HepG2 (cell line): ENCODE results near the gene LUC7L2. TPM values are rescaled to one million over a fixed set of nuclear protein-coding genes. Genes with fewer than 3 reads are reported as not detected.

Experiments used
- ELF4 ChIP-seq: sonication (generic); formaldehyde crosslinking; IDR thresholded peaks from 2 replicates; pipeline ENCODE4 v1.5.0; 2020; ENCODE audit warnings: missing genetic modification reagents, mild to moderate bottlenecking, moderate library complexity, borderline replicate concordance
- PHF5A ChIP-seq: IDR thresholded peaks from one replicate; pipeline ENCODE4 v1.6.1; 2018; ENCODE audit warnings: low read depth, missing genetic modification reagents; ENCODE audit not compliant: unreplicated experiment
- POLR2G ChIP-seq: fragments of 200-400 bp; formaldehyde crosslinking; IDR thresholded peaks from 2 replicates; pipeline ENCODE4 v1.6.1; 2018; ENCODE audit warnings: mild to moderate bottlenecking, low read depth, low read length, moderate library complexity
- SMYD3 ChIP-seq: sonication (generic); formaldehyde crosslinking; IDR thresholded peaks from 2 replicates; pipeline ENCODE4 v1.8.1; 2023; ENCODE audit warnings: mild to moderate bottlenecking, missing genetic modification reagents
- SOX13 ChIP-seq, 3 experiments: fragments of 450-650 bp in 1 of 3; sonication (generic) in 1 of 3; formaldehyde crosslinking in 1 of 3; IDR thresholded peaks in 2 of 3; conservative IDR thresholded peaks in 1 of 3; 2 replicates each; pipeline versions ENCODE4 v1.5.0 to v1.6.1; 2016 to 2020; ENCODE audit warnings: antibody characterized with exemption in 1 of 3, mild to moderate bottlenecking in 1 of 3, missing compliant biosample characterization in 1 of 3, missing genetic modification reagents in 1 of 3, moderate library complexity in 1 of 3
- SP5 ChIP-seq: IDR thresholded peaks from 2 replicates; pipeline ENCODE4 v1.6.1; 2016; ENCODE audit warnings: low read depth, borderline replicate concordance
- SRSF9 ChIP-seq: fragments of 200-400 bp; formaldehyde crosslinking; IDR thresholded peaks from 2 replicates; pipeline ENCODE4 v1.6.1; 2018; ENCODE audit warnings: borderline replicate concordance, mild to moderate bottlenecking, low read depth, low read length; ENCODE audit not compliant: insufficient read depth, poor library complexity, severe bottlenecking
- U2AF2 ChIP-seq: fragments of 200-400 bp; formaldehyde crosslinking; IDR thresholded peaks from 2 replicates; pipeline ENCODE4 v1.6.1; 2017; ENCODE audit warnings: low read depth, mild to moderate bottlenecking, low read length
- ZBTB14 ChIP-seq: sonication (generic); formaldehyde crosslinking; IDR thresholded peaks from 2 replicates; pipeline ENCODE4 v1.4.0; 2020; ENCODE audit warnings: missing genetic modification reagents
- ZBTB49 ChIP-seq: sonication (generic); formaldehyde crosslinking; IDR thresholded peaks from 2 replicates; pipeline ENCODE4 v1.4.0; 2020; ENCODE audit warnings: missing genetic modification reagents, borderline replicate concordance
- ZMYM3 ChIP-seq: sonication (generic); formaldehyde crosslinking; IDR thresholded peaks from 2 replicates; pipeline ENCODE4 v1.5.1; 2020; ENCODE audit warnings: mild to moderate bottlenecking, missing genetic modification reagents
- ZNF180 ChIP-seq: sonication (generic); formaldehyde crosslinking; IDR thresholded peaks from 2 replicates; pipeline ENCODE4 v1.4.0; 2020; ENCODE audit warnings: low read depth, missing genetic modification reagents, borderline replicate concordance
- ZNF20 ChIP-seq: sonication (generic); formaldehyde crosslinking; IDR thresholded peaks from 2 replicates; pipeline ENCODE4 v1.4.0; 2020; ENCODE audit warnings: mild to moderate bottlenecking, moderate library complexity, missing genetic modification reagents
- ZNF224 ChIP-seq: sonication (generic); formaldehyde crosslinking; IDR thresholded peaks from 2 replicates; pipeline ENCODE4 v1.5.0; 2020; ENCODE audit warnings: mild to moderate bottlenecking, missing genetic modification reagents
- ZNF446 ChIP-seq: sonication (generic); formaldehyde crosslinking; IDR thresholded peaks from 2 replicates; pipeline ENCODE4 v1.5.0; 2020; ENCODE audit warnings: mild to moderate bottlenecking, missing genetic modification reagents
- ZNF879 ChIP-seq: sonication (generic); formaldehyde crosslinking; IDR thresholded peaks from 2 replicates; pipeline ENCODE4 v1.8.1; 2023; ENCODE audit warnings: missing genetic modification reagents
- ZZZ3 ChIP-seq: sonication (generic); formaldehyde crosslinking; IDR thresholded peaks from 2 replicates; pipeline ENCODE4 v1.4.0; 2020; ENCODE audit warnings: missing genetic modification reagents, mild to moderate bottlenecking, borderline replicate concordance
- polyA plus RNA-seq, 8 experiments: library from polyadenylated mRNA; depleted of rRNA in 3 of 8; stranded (reverse) in 7 of 8; unstranded in 1 of 8; fragments of >200 nt; fragmentation: Illumina TruSeq in 4 of 8; extraction: Trizol in 4 of 8; gene quantifications; 2 replicates each; pipeline versions ENCODE4 v1.2.1 to v1.2.3, GENCODE V29; 2011 to 2016; ENCODE audit warnings: low read depth in 4 of 8, missing spikeins in 1 of 8, mixed read lengths in 1 of 8; ENCODE audit not compliant: insufficient read depth in 1 of 8
- total RNA-seq, 5 experiments: library from RNA; depleted of rRNA; stranded (reverse); fragments of >200 nt; fragmentation: Illumina TruSeq; extraction: Trizol; gene quantifications; 2 replicates each; pipeline ENCODE4 v1.2.3, GENCODE V29; 2016; ENCODE audit warnings: low read depth in 1 of 5
- TF ChIP-seq, protein P1 (sequence below): sonication (generic); formaldehyde crosslinking; conservative IDR thresholded peaks from 2 replicates; pipeline ENCODE4 v1.4.0; 2020; ENCODE audit warnings: missing genetic modification reagents
- TF ChIP-seq, protein P2 (sequence below): sonication (generic); formaldehyde crosslinking; IDR thresholded peaks from 2 replicates; pipeline ENCODE4 v1.5.0; 2020; ENCODE audit warnings: missing genetic modification reagents
- TF ChIP-seq, protein P3 (sequence below): IDR thresholded peaks from 2 replicates; pipeline ENCODE4 v1.6.1; 2016; ENCODE audit warnings: low read depth, borderline replicate concordance
- TF ChIP-seq, protein P4 (sequence below): sonication (generic); formaldehyde crosslinking; IDR thresholded peaks from 2 replicates; pipeline ENCODE4 v1.8.1; 2023; ENCODE audit warnings: mild to moderate bottlenecking, moderate library complexity, missing genetic modification reagents

Gene LUC7L2
- total and polyA plus RNA-seq, 2 of the 13 experiments (the other 11 are each of a cell fraction or from before 2014, with no cell fraction given) = 17.9 to 50.7 TPM

DNA sequence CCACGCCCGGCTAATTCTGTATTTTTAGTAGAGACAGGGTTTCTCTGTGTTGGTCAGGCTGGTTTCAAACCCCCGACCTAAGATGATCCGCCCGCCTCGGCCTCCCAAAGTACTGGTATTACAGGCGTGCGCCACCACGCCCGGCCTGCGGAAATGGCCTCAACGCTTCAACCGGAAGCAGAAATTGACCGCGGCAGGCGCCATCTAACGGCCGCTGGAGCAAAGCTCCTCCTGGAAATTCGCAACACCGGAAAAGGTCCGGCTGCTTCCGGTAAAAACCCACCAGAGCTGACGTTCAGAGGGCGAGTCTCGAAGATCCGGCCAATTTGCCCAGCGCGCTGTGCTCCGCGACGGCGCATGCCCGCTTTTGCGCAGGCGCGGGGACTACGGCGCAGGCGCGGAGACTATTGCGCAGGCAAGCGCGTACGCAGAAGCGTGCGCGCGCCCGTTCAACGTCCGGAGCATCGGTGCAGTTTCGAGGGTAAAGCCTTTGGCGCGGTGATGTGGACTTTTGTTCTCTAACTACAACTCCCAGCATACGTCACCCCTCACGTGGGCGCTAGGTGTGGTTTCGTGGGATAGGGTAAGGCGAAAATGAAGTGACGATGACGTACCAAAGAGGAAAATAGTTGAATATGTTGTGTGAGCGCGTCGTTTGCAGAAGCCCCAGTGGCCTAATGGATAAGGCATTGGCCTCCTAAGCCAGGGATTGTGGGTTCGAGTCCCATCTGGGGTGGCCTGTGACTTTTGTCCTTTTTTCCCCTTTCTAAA lies 19.5 kb upstream of the LUC7L2 start (continued):
- TF ChIP-seq ZNF180 = no peak; the same call in 1 of the 2 replicates
- TF ChIP-seq ZMYM3 = peak; percentile 98
- TF ChIP-seq SOX13 (IDR thresholded peaks at IDR 0.05) = peak; percentile 17; the same call in 1 of the 2 replicates
- TF ChIP-seq SOX13 (CRISPR knock-in tag; conservative IDR thresholded peaks at IDR 0.05 in 1 of 2, IDR thresholded peaks at IDR 0.05 in 1 of 2) = peak in 1 of 2 experiments; percentile 39; a peak in 1 of 4 replicates
- TF ChIP-seq, protein P1, sequence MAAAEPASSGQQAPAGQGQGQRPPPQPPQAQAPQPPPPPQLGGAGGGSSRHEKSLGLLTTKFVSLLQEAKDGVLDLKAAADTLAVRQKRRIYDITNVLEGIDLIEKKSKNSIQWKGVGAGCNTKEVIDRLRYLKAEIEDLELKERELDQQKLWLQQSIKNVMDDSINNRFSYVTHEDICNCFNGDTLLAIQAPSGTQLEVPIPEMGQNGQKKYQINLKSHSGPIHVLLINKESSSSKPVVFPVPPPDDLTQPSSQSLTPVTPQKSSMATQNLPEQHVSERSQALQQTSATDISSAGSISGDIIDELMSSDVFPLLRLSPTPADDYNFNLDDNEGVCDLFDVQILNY (CRISPR knock-in tag) = no peak
- TF ChIP-seq ZNF20 (CRISPR knock-in tag) = no peak
- 0 out of 2 replicates have a peak, but pooled peaks have one; percentile 0 for TF ChIP-seq ZNF879
- TF ChIP-seq, protein P2, sequence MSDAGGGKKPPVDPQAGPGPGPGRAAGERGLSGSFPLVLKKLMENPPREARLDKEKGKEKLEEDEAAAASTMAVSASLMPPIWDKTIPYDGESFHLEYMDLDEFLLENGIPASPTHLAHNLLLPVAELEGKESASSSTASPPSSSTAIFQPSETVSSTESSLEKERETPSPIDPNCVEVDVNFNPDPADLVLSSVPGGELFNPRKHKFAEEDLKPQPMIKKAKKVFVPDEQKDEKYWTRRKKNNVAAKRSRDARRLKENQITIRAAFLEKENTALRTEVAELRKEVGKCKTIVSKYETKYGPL (CRISPR knock-in tag) = no peak
- no peak for TF ChIP-seq ZNF224 (CRISPR knock-in tag)
- peak; percentile 15; the same call in 1 of the 2 replicates for TF ChIP-seq SP5 (CRISPR knock-in tag)
- TF ChIP-seq, protein P3, sequence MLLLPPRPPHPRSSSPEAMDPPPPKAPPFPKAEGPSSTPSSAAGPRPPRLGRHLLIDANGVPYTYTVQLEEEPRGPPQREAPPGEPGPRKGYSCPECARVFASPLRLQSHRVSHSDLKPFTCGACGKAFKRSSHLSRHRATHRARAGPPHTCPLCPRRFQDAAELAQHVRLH = peak; percentile 76
- TF ChIP-seq U2AF2 = no peak
- peak; percentile 96; the same call in 1 of the 2 replicates for TF ChIP-seq ZZZ3 (CRISPR knock-in tag)
- no peak for TF ChIP-seq ZBTB49 (CRISPR knock-in tag)
- peak; percentile 50; the same call in 1 of the 2 replicates for TF ChIP-seq POLR2G
- TF ChIP-seq ZBTB14 = peak; percentile 100
- no peak for TF ChIP-seq PHF5A (CRISPR knock-in tag)
- TF ChIP-seq SRSF9 = no peak
- no peak for TF ChIP-seq ZNF446 (CRISPR knock-in tag)
- TF ChIP-seq, protein P4, sequence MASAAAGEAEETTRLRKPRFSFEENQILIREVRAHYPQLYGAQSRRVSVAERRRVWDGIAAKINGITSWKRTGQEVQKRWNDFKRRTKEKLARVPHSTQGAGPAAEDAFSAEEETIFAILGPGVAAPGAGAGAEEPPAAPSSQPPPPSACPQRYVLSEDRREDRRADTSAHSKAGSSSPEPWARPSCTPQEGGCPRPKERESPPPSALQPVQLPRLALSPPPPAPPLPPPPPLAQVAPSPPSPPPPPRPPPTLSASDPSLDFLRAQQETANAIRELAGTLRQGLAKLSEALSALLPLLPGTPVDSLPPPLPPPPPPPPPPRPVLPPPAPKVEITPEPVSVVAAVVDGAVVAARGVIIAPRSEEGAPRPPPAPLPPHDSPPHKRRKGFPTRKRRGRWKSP (CRISPR knock-in tag) = peak; percentile 93
- TF ChIP-seq ELF4 (CRISPR knock-in tag) = peak; percentile 95
- TF ChIP-seq SMYD3 = peak; percentile 51; the same call in 1 of the 2 replicates
